ENCODE measurements around the gene FBXO30.

FBXO30 gene, protein sequence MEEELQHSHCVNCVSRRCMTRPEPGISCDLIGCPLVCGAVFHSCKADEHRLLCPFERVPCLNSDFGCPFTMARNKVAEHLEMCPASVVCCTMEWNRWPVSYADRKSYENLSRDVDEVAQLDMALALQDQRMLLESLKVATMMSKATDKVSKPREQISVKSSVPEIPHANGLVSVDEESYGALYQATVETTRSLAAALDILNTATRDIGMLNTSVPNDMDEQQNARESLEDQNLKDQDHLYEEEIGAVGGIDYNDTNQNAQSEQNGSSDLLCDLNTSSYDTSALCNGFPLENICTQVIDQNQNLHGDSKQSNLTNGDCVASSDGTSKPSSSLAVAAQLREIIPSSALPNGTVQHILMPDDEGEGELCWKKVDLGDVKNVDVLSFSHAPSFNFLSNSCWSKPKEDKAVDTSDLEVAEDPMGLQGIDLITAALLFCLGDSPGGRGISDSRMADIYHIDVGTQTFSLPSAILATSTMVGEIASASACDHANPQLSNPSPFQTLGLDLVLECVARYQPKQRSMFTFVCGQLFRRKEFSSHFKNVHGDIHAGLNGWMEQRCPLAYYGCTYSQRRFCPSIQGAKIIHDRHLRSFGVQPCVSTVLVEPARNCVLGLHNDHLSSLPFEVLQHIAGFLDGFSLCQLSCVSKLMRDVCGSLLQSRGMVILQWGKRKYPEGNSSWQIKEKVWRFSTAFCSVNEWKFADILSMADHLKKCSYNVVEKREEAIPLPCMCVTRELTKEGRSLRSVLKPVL

DNA sequence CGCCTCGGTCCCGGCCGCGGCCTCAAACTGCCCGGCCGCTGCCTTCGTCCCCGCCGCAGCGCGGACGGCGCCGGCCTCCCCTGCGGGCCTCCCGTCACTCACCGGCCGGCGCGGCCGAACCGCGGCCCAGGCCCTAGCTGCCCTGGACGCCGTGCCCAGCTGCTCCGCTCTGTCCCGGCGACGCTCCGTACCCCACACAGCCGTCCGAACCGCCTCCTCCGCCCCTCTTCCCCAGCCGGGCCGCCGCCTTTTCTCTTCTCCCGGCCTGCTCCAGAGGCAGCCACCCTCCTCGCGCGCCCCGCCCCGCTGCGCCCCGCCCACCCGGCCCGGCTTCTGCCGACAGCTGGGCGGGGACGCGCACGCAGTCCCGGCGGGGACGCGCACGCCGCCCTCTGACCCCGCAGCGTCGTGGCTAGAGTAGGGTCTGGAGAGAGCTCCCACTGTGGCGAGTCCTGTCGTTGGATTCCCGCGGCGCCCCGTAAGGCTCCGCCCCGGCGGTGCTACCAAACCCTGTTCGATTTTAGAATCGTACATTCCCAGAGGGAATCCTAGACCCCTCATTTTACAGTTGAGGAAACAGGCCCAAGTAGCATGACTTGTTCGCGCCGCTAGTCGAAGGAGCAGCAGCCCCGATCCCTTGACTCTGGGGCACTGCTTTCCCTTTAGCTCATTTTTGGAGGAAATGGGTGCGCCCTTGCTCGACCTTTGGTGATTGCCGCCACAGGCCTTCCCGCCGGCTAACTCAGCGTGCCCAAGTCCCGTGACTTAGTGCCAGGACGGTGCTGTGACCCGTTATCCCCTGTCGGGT, at the start of gene FBXO30:
Gene FBXO30, minus strand, starts transcription at position 295 of the 808 bp plus-strand sequence. CDS start 8,390 bp downstream, outside the sequence.
- in situ Hi-C loops (cut with MboI; ENCODE audit: low sequenced_read_pairs) = no loop called here

- in situ Hi-C loops (cut with MboI; ENCODE audit: low sequenced_read_pairs) = no loop called here
These were observed 49.5 kb upstream of the FBXO30 start for GRCh38 chr6:145863988-145864616.

DNA sequence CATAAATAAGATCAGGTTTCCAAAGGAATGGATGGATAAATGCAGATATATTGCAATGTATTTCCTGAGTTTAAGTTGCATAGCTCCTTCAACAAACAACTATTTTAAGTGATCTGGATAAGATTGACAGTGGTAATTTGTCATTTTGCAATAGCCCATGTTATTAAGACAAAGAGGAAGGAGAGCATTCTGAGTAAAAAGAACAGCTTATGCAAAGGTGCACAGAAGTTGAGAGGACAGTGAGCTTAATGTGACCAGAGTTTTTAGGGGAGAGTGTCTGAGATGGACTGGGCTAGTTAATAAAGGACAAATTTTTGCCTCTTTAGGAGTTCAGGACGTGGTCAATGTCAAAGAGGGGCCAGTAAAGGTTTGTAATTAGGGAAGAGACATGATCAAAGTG, 48.8 kb upstream of the FBXO30 start:
- in situ Hi-C loops (cut with MboI; ENCODE audit: low sequenced_read_pairs) = no loop called here

- in situ Hi-C loops (cut with MboI; ENCODE audit: low sequenced_read_pairs) = no loop called here
These were observed 46.0 kb upstream of the FBXO30 start for GRCh38 chr6:145860562-145860961.

DNA sequence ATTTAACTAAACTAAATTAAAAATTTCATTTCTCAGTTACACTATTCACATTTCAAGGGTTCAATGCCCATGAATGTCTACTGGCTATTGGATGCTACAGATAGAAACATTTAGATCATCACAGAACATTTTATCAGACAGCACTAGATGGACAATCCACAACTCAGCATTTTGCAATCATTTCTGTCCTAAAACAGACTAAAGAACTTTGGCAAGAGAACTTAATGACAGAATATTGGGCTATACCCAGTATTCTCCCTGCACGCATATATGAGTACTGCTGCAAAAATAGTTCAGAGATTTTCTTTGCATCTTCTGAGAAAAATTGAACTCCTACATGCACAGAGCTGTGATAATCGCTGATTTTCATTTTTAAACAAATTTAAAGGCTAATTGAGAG, 36.1 kb upstream of the FBXO30 start:
- in situ Hi-C loops (cut with MboI; ENCODE audit: low sequenced_read_pairs) = no loop called here

GRCh38 chr6:145848541-145848940, 33.9 kb upstream of the FBXO30 start:
- in situ Hi-C loops (cut with MboI; ENCODE audit: low sequenced_read_pairs) = no loop called here

DNA sequence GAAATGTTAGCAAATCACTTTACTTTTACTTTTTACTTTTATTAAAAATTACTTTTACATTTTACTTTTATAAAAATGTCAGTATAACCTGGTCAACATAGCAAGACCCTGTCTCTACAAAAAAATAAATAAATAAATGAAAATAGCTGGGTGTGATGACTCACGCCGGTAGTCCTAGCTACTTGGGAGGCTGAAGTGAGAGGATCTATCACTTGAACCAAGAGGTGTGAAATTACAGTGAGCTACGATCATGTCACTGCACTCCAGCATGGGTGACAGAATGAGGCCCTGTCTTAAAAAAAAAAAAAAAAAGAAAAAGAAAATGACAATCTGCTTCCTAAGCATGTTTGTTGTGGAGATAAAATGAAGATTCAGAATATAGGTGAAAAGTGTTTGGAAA, 31.0 kb upstream of the FBXO30 start:
- in situ Hi-C loops (cut with MboI; ENCODE audit: low sequenced_read_pairs) = no loop called here

- in situ Hi-C loops (cut with MboI; ENCODE audit: low sequenced_read_pairs) = no loop called here
These were observed 30.4 kb upstream of the FBXO30 start for GRCh38 chr6:145844933-145845540.

GRCh38 chr6:145842693-145843546, 28.3 kb upstream of the FBXO30 start:
- in situ Hi-C loops (cut with MboI; ENCODE audit: low sequenced_read_pairs) = no loop called here

GRCh38 chr6:145841668-145842067, 27.1 kb upstream of the FBXO30 start:
- in situ Hi-C loops (cut with MboI; ENCODE audit: low sequenced_read_pairs) = no loop called here

DNA sequence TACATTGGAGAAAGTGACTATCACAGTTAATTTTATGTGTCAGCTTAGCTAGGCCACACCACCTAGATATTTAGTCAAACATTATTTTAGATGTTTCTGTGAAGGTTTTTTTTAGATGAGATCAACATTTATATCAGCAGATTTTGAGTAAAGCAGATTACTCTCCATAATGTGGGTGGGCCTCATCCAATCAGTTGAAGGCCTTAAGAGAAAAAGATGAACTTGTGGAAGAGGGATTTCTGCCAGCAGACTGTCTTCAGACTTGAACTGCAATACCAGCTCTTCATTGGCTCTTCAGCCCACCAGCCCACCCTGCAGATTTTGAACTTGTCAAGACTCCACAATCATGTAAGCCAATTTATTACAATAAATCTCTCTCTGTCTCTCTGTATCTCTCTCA, 25.1 kb upstream of the FBXO30 start:
- in situ Hi-C loops (cut with MboI; ENCODE audit: low sequenced_read_pairs) = no loop called here

GRCh38 chr6:145838305-145838704, 23.7 kb upstream of the FBXO30 start:
- in situ Hi-C loops (cut with MboI; ENCODE audit: low sequenced_read_pairs) = no loop called here

DNA sequence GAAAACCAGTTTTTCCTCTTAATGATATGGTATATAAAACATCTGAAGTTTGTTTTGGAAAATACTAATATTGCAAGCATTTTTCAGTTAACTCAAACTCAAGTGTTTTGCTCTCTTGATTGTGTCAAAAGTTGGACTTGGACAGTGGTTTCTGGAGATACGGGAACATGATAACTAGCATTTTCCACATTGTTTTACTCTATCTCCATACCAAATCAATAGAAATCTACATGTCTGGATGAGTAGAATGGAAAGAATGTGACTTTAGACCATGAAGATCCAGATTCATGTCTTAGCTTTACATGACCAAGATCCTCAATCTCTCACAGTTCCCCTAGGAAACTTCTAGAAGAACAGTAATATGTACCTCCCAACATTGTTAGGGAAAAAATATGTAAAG, 22.2 kb upstream of the FBXO30 start:
- in situ Hi-C loops (cut with MboI; ENCODE audit: low sequenced_read_pairs) = no loop called here

DNA sequence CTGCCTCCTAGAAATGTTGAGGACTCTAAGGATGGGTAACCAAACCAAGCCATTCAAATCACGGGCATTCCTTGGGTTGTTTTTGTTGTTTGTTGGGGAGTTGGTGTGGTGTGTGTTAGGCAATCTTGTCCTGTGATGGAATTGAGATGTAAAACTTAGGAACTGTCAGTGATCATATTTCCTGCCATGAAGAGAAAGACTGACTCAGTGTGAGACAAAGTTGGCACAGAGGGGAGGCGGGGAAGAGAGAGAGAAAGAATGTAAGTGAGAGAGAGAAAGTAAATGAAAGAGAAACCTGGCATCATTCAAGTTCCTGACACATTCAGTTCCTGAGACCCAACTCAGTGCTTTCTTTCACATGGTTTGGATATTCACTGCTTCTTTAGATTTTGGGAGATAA, 21.6 kb upstream of the FBXO30 start:
- in situ Hi-C loops (cut with MboI; ENCODE audit: low sequenced_read_pairs) = no loop called here

GRCh38 chr6:145830612-145831011, 16.0 kb upstream of the FBXO30 start:
- in situ Hi-C loops (cut with MboI; ENCODE audit: low sequenced_read_pairs) = no loop called here

DNA sequence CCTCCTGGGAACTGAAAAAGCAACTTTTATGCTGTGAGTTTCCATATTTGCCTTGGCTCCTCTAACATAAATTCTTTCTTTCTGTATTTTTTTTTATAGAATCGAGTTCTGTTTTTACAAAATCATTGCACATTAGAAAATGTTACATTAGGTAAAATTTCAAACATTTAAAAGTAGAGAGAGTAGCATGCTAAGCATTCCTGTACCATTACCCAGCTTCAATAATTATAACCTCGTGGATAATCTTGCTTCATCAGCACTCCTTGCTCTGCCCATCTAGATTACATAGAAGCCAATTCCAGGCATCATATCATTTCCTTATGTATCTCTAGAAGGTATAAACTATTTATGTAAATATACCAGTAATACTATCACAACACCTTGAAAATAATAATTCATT, 15.4 kb upstream of the FBXO30 start:
- in situ Hi-C loops (cut with MboI; ENCODE audit: low sequenced_read_pairs) = no loop called here

- in situ Hi-C loops (cut with MboI; ENCODE audit: low sequenced_read_pairs) = no loop called here
These were observed 14.5 kb upstream of the FBXO30 start for GRCh38 chr6:145829102-145829501.

- in situ Hi-C loops (cut with MboI; ENCODE audit: low sequenced_read_pairs) = no loop called here
These were observed 9.7 kb upstream of the FBXO30 start for GRCh38 chr6:145824344-145824743.

GRCh38 chr6:145823328-145823944, 8.8 kb upstream of the FBXO30 start:
- in situ Hi-C loops (cut with MboI; ENCODE audit: low sequenced_read_pairs) = no loop called here
